Spleen (tissue), 11 donors: ENCODE data around the gene NFASC. TPM values are rescaled to one million over a fixed set of nuclear protein-coding genes. Genes with fewer than 3 reads are reported as not detected.

Experiments
- DNase-seq: peaks from one replicate; pipeline ENCODE4 v3.0.0-alpha.2; 2020
- H3K27ac ChIP-seq, 8 donors: fragments of 200-600 bp; sonication (generic) in 7 of 8; 1 replicate in 4 of 8; 2 replicates in 4 of 8; pipeline versions ENCODE4 v1.5.0 to v1.8.0; 2016 to 2021; ENCODE audit warnings: inconsistent platforms in 4 of 8, mild to moderate bottlenecking in 4 of 8, moderate library complexity in 1 of 8
- H3K27me3 ChIP-seq, 7 donors: fragments of 200-600 bp; sonication (generic) in 6 of 7; replicated peaks in 1 of 7; 1 replicate in 4 of 7; 2 replicates in 3 of 7; pipeline versions ENCODE4 v1.5.0 to v1.8.0; 2016 to 2021; ENCODE audit warnings: inconsistent platforms in 3 of 7, mild to moderate bottlenecking in 1 of 7
- H3K36me3 ChIP-seq, 6 donors: fragments of 200-600 bp; sonication (generic) in 5 of 6; 1 replicate in 4 of 6; 2 replicates in 2 of 6; pipeline versions ENCODE4 v1.5.0 to v1.8.0; 2016 to 2021; ENCODE audit warnings: inconsistent platforms in 2 of 6
- H3K4me1 ChIP-seq, 6 donors: fragments of 200-600 bp; sonication (generic) in 5 of 6; 1 replicate in 3 of 6; 2 replicates in 3 of 6; pipeline versions ENCODE4 v1.5.0 to v1.8.0; 2016 to 2021; ENCODE audit warnings: inconsistent platforms in 3 of 6
- H3K4me3 ChIP-seq, 8 donors: fragments of 200-600 bp; sonication (generic) in 7 of 8; 1 replicate in 4 of 8; 2 replicates in 4 of 8; pipeline versions ENCODE4 v1.5.0 to v1.8.0; 2016 to 2021; ENCODE audit warnings: inconsistent platforms in 4 of 8, mild to moderate bottlenecking in 4 of 8, moderate library complexity in 2 of 8
- H3K9me3 ChIP-seq, 8 donors: fragments of 200-600 bp; sonication (generic) in 7 of 8; 1 replicate in 4 of 8; 2 replicates in 4 of 8; pipeline versions ENCODE4 v1.5.0 to v1.8.0; 2016 to 2021; ENCODE audit warnings: inconsistent platforms in 4 of 8
- POLR2A ChIP-seq, 3 donors: fragments of 450-650 bp; IDR thresholded peaks; one replicate each; pipeline ENCODE4 v1.5.1; 2017; ENCODE audit warnings: antibody characterized with exemption in 3 of 3, mild to moderate bottlenecking in 1 of 3
- POLR2AphosphoS5 ChIP-seq, 3 donors: sonication (generic); formaldehyde crosslinking; IDR thresholded peaks; one replicate each; pipeline ENCODE4 v1.5.1; 2017; ENCODE audit warnings: antibody characterized with exemption in 3 of 3
- WGBS, 5 donors: extraction: QIAGEN DNeasy Blood & Tissue Kit in 3 of 5; methylation state at CpG; one replicate each; pipeline versions ENCODE4 v1.1.5 to v1.1.7; 2013 to 2018; 5-methylcytosine and 5-hydroxymethylcytosine counted together
- intact Hi-C: fragments of 100-400 bp; cut with DNase I; formaldehyde crosslinking; loops from one replicate; pipeline ENCODE4 v1.15.0; 2023; ENCODE audit warnings: low total_unique reads
- polyA plus RNA-seq, 3 donors: library from polyadenylated mRNA; stranded (reverse); fragments of 200-250 nt; gene quantifications; one replicate each; pipeline ENCODE4 v1.2.1, GENCODE V29; 2013
- total RNA-seq, 7 donors: library from RNA; depleted of rRNA in 3 of 7; stranded (reverse); fragments of >200 nt in 3 of 7; fragmentation: NEBNext Ultra II Directional in 4 of 7; extraction: Animal tissue kit (Norgen Biotek cat#: 25700) in 4 of 7; gene quantifications; one replicate each; pipeline versions ENCODE4 v1.1.0 to v1.2.1, GENCODE V29; 2016 to 2021
- TF ChIP-seq, protein P1 (sequence below), 11 experiments: fragments of 200-600 bp in 7 of 11; fragments of 450-650 bp in 4 of 11; sonication (generic) in 4 of 11; IDR thresholded peaks in 8 of 11; conservative IDR thresholded peaks in 3 of 11; 1 replicate in 7 of 11; 2 replicates in 4 of 11; pipeline versions ENCODE4 v1.4.0 to v1.8.0; 2016 to 2021; ENCODE audit warnings: antibody characterized with exemption in 11 of 11, inconsistent platforms in 4 of 11, mild to moderate bottlenecking in 1 of 11
- donor health status: healthy with polysubstance abuse.
- donor health status: DM: no; HTN: no; CAD: no; lungs with moderate emphysema.
- donor health status: DM: no; HTN: no; CAD: no.
- donor health status: Bipolar disorder and iron deficiency.
- donor health status: healthy.
- donor health status: DM: no; HTN: no; CAD: no.
- donor health status: DM: yes; HTN: yes; CAD: no.

NFASC gene
- total and polyA plus RNA-seq, 10 donors = 2.8 to 60.3 (median 23.1) TPM

DNA sequence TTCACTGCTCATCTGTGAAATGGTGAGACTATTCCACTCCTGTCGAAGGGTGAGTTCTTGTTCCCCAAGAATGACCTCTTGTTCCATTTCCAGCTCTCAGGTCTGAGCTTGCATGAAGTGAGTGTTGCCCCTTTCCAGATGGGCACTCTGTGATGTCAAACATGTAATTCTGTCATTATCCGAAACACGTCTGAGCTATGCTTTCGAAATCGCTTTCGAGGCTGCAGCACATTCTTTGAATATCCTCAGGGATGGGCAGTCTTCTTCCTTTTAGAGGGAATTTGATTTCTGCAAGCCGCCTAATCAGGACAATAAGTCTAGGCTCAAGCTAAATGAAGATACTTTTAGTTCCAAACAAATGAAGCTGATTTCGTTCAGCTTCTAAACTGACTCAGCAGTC is 15.1 kb downstream of the NFASC start:
- peak overlapping the region in 6 of 8 donors; percentile 48 to 63 (median 60) for H3K27ac ChIP-seq
- peaks cover 0 to 15% (median 0%) of the 10 kb centered on the region in 7 donors for H3K27me3 ChIP-seq
- TF ChIP-seq POLR2A (IDR thresholded peaks at IDR 0.05) (no peak), POLR2AphosphoS5 (IDR thresholded peaks at IDR 0.05) (peak in 1 of 3 donors; percentile 49)

DNA sequence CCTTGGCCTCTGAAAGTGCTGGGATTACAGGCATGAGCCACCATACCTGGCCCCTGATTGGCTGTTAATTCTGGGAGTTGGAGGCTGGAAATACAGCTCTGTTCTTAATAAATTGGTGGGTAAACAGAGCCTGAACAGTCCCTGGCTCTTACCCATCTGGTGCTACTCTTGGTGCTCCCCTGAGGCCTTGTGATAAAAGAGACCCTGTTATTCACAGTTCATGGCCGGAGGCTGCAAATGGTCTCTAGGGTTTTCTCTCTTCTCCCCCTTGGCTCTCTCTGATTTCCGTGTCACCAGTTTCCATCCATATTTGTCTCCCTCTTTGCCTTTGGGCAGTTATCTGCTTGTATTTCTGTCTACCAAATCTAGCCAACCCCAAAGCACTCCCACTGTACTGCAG is 17.2 kb downstream of the NFASC start:
- DNase-seq = no peak
- no peak overlapping the region for H3K4me3 ChIP-seq
- intact Hi-C loops = no loop called here
- H3K27ac ChIP-seq = peak overlapping the region in 7 of 8 donors; percentile 25 to 65 (median 36)
- 64 to 90% (median 78%) methylated on average over 2 of the region's 2 CpGs for WGBS, 5 donors
- peaks cover 0 to 15% (median 0%) of the 10 kb centered on the region in 7 donors for H3K27me3 ChIP-seq
- no peak for TF ChIP-seq POLR2A (IDR thresholded peaks at IDR 0.05)
- TF ChIP-seq, protein P1, sequence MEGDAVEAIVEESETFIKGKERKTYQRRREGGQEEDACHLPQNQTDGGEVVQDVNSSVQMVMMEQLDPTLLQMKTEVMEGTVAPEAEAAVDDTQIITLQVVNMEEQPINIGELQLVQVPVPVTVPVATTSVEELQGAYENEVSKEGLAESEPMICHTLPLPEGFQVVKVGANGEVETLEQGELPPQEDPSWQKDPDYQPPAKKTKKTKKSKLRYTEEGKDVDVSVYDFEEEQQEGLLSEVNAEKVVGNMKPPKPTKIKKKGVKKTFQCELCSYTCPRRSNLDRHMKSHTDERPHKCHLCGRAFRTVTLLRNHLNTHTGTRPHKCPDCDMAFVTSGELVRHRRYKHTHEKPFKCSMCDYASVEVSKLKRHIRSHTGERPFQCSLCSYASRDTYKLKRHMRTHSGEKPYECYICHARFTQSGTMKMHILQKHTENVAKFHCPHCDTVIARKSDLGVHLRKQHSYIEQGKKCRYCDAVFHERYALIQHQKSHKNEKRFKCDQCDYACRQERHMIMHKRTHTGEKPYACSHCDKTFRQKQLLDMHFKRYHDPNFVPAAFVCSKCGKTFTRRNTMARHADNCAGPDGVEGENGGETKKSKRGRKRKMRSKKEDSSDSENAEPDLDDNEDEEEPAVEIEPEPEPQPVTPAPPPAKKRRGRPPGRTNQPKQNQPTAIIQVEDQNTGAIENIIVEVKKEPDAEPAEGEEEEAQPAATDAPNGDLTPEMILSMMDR (IDR thresholded peaks at IDR 0.05 in 8 of 11, conservative IDR thresholded peaks at IDR 0.05 in 3 of 11) = no peak
- no peaks in the 10 kb centered on the region for H3K9me3 ChIP-seq
- no peaks in the 10 kb centered on the region for H3K36me3 ChIP-seq
- peaks cover 0 to 10% (median 0%) of the 10 kb centered on the region in 6 donors for H3K4me1 ChIP-seq

More for the DNA sequence above, 15.1 kb downstream of the NFASC start:
- 68 to 81% (median 77%) methylated on average over 8 of the region's 8 CpGs for WGBS, 5 donors
- no peak for DNase-seq
- Histone ChIP-seq H3K36me3 (no peaks in the 10 kb centered on the region), H3K4me1 (peaks cover 0 to 10% (median 0%) of the 10 kb centered on the region in 6 donors), H3K4me3 (no peak overlapping the region), H3K9me3 (no peaks in the 10 kb centered on the region)
- intact Hi-C loops = no loop called here

DNA sequence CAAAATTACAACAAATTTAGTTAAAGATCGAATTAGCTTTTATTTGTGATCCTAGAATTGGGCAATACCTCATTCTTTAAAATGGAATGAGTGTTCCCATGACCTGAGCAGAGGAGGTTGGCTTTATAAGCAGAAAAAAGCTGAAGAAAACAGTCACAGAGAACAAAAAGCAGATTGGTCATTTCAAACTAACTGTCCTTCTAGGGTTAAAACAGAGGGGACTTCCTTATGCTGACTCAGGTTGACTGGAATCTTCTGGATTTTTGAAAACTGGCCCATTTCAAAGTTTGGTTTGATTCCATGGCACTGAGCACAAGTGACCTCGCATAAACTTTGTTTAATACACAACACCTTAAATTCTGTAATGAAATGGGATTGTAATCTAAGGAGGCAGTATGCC is 17.6 kb downstream of the NFASC start:
- no peaks in the 10 kb centered on the region for H3K36me3 ChIP-seq
- H3K27me3 ChIP-seq = peaks cover 0 to 15% (median 0%) of the 10 kb centered on the region in 7 donors
- no peak overlapping the region for H3K4me3 ChIP-seq
- intact Hi-C loops = no loop called here
- H3K27ac ChIP-seq = peak overlapping the region in 6 of 8 donors; percentile 36 to 65 (median 60)
- no peak for DNase-seq
- WGBS, 5 donors = 58 to 79% (median 71%) methylated on average over 2 of the region's 2 CpGs
- H3K4me1 ChIP-seq = peaks cover 0 to 10% (median 0%) of the 10 kb centered on the region in 6 donors
- no peak for TF ChIP-seq POLR2A (IDR thresholded peaks at IDR 0.05)
- no peak for TF ChIP-seq POLR2AphosphoS5 (IDR thresholded peaks at IDR 0.05)
- TF ChIP-seq, protein P1 (IDR thresholded peaks at IDR 0.05 in 8 of 11, conservative IDR thresholded peaks at IDR 0.05 in 3 of 11) = no peak
- no peaks in the 10 kb centered on the region for H3K9me3 ChIP-seq

DNA sequence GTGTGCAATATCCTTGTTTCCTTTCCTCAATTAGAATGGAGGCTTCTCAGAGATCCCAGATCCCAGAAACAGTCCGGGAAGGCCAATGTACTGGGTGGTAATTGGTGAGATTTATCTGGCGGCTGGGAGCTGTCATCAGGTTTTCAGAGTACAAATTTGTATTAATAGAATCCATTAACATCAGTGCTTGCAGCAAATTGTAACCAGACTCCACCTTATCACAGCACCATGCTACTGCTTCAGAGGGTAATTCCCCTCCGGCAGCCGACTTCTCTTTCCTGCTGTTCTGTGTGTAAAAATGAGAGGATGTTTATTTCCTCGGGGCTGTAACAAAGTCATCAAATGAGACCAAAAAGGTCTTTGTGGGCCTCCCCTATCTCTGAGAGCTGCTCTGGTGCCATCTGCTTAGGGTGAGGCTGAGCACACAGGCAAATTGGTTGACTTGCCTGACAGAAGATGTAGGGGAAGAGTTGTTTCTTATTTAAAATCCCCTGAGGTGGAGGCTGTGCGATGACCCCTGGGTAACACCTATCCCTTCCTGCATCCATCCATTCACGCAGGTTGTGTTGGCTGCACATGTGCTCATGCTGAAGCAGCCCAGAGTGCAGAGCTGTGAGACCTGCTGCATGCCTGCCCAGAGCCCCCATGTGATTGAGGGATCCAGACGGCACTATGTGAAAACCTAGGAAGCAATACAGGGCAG is 19.2 kb downstream of the NFASC start:
- intact Hi-C loops = no loop called here
- peaks cover 0 to 10% (median 0%) of the 10 kb centered on the region in 6 donors for H3K4me1 ChIP-seq
- 36 to 41% (median 39%) methylated on average over 8 of the region's 8 CpGs for WGBS, 5 donors
- DNase-seq = no peak
- no peaks in the 10 kb centered on the region for H3K36me3 ChIP-seq
- no peaks in the 10 kb centered on the region for H3K9me3 ChIP-seq
- peak overlapping the region in 4 of 8 donors; percentile 36 to 61 (median 54) for H3K27ac ChIP-seq
- peaks cover 0 to 15% (median 0%) of the 10 kb centered on the region in 7 donors for H3K27me3 ChIP-seq
- no peak for TF ChIP-seq POLR2A (IDR thresholded peaks at IDR 0.05)
- TF ChIP-seq POLR2AphosphoS5 (IDR thresholded peaks at IDR 0.05) = no peak
- TF ChIP-seq, protein P1 (IDR thresholded peaks at IDR 0.05 in 8 of 11, conservative IDR thresholded peaks at IDR 0.05 in 3 of 11) = no peak
- no peak overlapping the region for H3K4me3 ChIP-seq
